ENCODE results near the gene EXO5.

DNA sequence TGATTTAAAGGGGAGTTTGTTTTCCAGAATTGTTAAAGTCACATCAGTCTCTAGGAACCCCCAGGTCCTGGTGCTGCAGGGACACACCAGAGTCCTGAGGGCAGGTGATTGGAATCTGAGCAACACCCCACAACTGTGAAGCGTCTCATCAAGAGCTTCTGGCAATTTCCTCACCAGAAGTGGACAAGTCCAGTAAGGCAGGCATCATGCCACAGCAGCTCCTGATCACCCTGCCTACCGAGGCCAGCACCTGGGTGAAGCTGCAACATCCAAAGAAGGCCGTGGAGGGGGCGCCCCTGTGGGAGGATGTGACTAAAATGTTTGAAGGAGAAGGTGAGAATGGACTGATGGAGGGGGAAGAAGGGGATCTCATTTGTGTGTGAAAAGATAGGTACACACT lies 29.4 kb upstream of the EXO5 start:
- TF ChIP-seq POLR2A (IDR thresholded peaks at IDR 0.05): no peak
- TF ChIP-seq, protein P1, sequence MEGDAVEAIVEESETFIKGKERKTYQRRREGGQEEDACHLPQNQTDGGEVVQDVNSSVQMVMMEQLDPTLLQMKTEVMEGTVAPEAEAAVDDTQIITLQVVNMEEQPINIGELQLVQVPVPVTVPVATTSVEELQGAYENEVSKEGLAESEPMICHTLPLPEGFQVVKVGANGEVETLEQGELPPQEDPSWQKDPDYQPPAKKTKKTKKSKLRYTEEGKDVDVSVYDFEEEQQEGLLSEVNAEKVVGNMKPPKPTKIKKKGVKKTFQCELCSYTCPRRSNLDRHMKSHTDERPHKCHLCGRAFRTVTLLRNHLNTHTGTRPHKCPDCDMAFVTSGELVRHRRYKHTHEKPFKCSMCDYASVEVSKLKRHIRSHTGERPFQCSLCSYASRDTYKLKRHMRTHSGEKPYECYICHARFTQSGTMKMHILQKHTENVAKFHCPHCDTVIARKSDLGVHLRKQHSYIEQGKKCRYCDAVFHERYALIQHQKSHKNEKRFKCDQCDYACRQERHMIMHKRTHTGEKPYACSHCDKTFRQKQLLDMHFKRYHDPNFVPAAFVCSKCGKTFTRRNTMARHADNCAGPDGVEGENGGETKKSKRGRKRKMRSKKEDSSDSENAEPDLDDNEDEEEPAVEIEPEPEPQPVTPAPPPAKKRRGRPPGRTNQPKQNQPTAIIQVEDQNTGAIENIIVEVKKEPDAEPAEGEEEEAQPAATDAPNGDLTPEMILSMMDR (IDR thresholded peaks at IDR 0.05): no peak

Measured in testis (tissue), 2 donors.